ENCODE results near the gene TRMT61B.

DNA sequence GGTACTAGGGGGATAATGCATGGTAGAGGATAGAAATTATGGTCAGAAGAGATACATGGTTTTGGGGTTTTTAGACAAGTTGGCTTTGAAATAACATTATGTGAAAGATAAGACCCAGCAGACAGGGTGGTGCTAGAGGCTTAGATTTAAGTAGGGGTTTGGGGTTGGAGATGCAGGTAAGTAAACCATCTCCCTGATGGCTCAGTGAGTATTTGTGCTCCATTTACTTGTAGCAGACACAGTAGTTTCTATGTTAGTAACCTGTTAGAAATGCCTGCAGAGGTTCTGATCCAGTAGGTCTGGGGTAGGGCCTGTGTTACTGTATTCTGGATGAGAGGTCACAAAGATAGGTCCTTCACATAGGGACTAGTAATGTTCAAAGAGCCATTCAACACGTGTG lies 38.1 kb upstream of the TRMT61B start:
- TF ChIP-seq POLR2A (IDR thresholded peaks at IDR 0.05; ENCODE audit: low read length) = no peak
- no peak for TF ChIP-seq GATA1 (IDR thresholded peaks at IDR 0.05; ENCODE audit: low read depth, low read length)

Data from erythroblast (primary cell).